ENCODE data around the gene ALMS1. TPM values are rescaled to one million over a fixed set of nuclear protein-coding genes. Genes with fewer than 3 reads are reported as not detected.
"Not testable (repeated sequence)": the region's sequence is repeated elsewhere in the genome, so short reads cannot be mapped to it uniquely, and the experiment has no call there.

ALMS1 gene
- total RNA-seq, 1 donor from 2014 or later: 7.4 TPM

DNA sequence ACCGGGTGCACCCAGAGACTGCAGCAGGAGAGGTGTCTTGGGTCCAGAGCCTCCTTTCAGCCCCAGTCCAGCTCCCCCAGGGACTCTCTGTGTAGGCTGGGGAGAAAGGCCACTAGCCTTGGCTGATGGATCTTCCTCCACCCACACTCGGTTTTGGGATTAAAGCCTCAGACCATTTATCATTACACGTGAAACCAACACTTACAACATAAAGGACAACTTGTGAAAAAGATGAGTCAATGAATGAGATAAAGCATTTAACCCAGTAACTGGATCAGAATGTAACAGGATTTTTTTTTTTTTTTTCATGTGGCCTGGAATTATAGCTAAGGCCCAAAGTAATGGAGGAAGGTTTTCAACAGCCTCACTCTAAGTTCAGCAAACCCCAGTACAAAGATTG lies 224.5 kb downstream of the ALMS1 start:
- DNase-seq (ENCODE audit: low read depth) (no peak), FAIRE-seq (no peak)
- Histone ChIP-seq H3K27me3 (ENCODE audit: control insufficient read depth, insufficient read depth, low read length) (no peaks in the 10 kb centered on the region), H3K4me3 (ENCODE audit: low read depth, low read length) (no peak overlapping the region), H3K36me3 (ENCODE audit: control insufficient read depth, insufficient read depth, low read length) (no peaks in the 10 kb centered on the region)
- TF ChIP-seq, protein P1, sequence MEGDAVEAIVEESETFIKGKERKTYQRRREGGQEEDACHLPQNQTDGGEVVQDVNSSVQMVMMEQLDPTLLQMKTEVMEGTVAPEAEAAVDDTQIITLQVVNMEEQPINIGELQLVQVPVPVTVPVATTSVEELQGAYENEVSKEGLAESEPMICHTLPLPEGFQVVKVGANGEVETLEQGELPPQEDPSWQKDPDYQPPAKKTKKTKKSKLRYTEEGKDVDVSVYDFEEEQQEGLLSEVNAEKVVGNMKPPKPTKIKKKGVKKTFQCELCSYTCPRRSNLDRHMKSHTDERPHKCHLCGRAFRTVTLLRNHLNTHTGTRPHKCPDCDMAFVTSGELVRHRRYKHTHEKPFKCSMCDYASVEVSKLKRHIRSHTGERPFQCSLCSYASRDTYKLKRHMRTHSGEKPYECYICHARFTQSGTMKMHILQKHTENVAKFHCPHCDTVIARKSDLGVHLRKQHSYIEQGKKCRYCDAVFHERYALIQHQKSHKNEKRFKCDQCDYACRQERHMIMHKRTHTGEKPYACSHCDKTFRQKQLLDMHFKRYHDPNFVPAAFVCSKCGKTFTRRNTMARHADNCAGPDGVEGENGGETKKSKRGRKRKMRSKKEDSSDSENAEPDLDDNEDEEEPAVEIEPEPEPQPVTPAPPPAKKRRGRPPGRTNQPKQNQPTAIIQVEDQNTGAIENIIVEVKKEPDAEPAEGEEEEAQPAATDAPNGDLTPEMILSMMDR (IDR thresholded peaks at IDR 0.05; ENCODE audit: insufficient read depth, low read length, severe bottlenecking): no peak

DNA sequence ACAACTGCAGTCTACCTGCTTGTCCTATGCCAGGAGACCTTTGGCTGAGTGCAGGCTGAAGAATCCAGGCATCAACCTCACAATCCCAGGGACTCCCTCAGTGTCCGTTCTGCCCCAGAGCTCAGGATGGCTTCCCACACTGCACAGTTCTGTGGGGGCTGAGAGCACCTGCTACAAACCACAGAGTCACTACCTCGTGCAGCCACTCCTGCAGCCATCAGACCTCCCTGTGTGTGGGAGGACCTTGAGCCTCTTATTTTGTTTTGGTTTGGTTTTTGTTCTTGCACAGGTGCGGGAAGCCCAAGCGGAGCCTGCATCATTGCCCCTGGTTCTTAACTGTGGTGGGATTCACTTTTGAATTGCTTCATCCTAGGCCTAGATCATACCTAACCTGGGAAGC lies 225.6 kb downstream of the ALMS1 start:
- H3K36me3 ChIP-seq (ENCODE audit: control insufficient read depth, insufficient read depth, low read length): no peaks in the 10 kb centered on the region
- TF ChIP-seq, protein P1 (IDR thresholded peaks at IDR 0.05; ENCODE audit: insufficient read depth, low read length, severe bottlenecking): no peak
- FAIRE-seq (no peak), DNase-seq (ENCODE audit: low read depth) (no peak)
- no peaks in the 10 kb centered on the region for H3K27me3 ChIP-seq (ENCODE audit: control insufficient read depth, insufficient read depth, low read length)
- no peak overlapping the region for H3K4me3 ChIP-seq (ENCODE audit: low read depth, low read length)

DNA sequence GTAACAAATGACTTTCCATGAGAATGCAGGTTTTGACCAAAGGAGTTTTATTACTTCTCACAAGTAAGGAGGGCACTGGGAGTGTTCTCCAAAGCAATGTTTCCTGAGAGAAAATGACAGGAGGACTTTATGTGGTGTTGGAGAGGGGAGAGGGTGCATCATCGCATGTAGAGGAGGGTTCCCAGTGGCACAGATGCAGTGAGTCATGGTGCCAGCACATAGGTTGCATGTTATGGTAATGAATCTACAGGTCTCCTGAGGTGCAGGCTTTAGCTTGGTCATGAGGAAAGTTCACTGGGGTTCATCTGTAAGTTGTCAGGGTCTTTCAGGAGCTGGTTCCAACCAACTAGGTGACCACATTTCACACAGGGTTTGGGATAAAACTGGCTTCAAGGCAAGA lies 226.2 kb downstream of the ALMS1 start:
- Histone ChIP-seq H3K27me3 (ENCODE audit: control insufficient read depth, insufficient read depth, low read length) (no peaks in the 10 kb centered on the region), H3K4me3 (ENCODE audit: low read depth, low read length) (no peak overlapping the region), H3K36me3 (ENCODE audit: control insufficient read depth, insufficient read depth, low read length) (no peaks in the 10 kb centered on the region)
- FAIRE-seq: no peak
- TF ChIP-seq, protein P1 (IDR thresholded peaks at IDR 0.05; ENCODE audit: insufficient read depth, low read length, severe bottlenecking): no peak
- DNase-seq (ENCODE audit: low read depth): peak; percentile 72

DNA sequence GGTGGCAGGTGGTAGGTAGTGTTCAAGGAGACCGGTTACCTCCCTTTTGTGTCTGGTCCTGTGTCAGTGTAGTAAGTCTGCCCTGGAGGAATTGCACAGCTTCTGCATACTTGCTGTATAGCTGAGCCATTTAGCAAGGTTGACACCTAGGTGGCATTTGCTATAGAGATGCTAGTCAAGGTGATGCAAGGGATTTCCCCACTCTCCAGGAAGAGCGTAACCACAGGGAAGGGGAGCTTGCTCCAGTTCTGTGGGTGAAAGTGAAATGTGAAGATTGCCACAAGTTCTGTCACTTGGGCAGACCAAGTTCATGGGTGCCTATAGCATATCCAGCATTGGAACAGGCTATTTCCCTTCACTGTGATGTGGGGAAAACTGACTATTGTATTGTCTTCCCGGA lies 228.5 kb downstream of the ALMS1 start:
- H3K36me3 ChIP-seq (ENCODE audit: control insufficient read depth, insufficient read depth, low read length): no peaks in the 10 kb centered on the region
- TF ChIP-seq, protein P1 (IDR thresholded peaks at IDR 0.05; ENCODE audit: insufficient read depth, low read length, severe bottlenecking): no peak
- H3K4me3 ChIP-seq (ENCODE audit: low read depth, low read length): no peak overlapping the region
- H3K27me3 ChIP-seq (ENCODE audit: control insufficient read depth, insufficient read depth, low read length): no peaks in the 10 kb centered on the region
- FAIRE-seq: no peak
- no peak for DNase-seq (ENCODE audit: low read depth)

DNA sequence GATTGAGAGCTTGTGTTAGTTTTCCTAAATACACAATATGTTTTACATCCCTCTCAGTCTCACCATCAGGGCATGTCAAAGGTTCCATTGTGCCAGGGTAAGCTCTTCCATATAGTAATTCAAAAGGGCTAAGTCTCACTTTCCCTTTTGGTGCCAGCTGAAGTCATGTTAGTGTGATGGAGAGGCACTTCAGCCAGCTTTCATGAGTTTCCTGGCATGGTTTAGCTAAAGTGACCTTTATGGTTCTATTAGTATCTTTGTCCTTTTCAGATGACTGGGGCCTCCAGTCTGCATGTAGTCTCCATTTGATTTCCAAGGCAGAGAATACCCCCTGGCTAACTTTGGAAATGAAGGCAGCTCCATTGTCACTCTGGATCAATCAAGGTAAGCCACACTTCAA lies 229.4 kb downstream of the ALMS1 start:
- TF ChIP-seq, protein P1 (IDR thresholded peaks at IDR 0.05; ENCODE audit: insufficient read depth, low read length, severe bottlenecking): no peak
- FAIRE-seq: no peak
- no peaks in the 10 kb centered on the region for H3K27me3 ChIP-seq (ENCODE audit: control insufficient read depth, insufficient read depth, low read length)
- no peak for DNase-seq (ENCODE audit: low read depth)
- H3K36me3 ChIP-seq (ENCODE audit: control insufficient read depth, insufficient read depth, low read length): no peaks in the 10 kb centered on the region
- no peak overlapping the region for H3K4me3 ChIP-seq (ENCODE audit: low read depth, low read length)

DNA sequence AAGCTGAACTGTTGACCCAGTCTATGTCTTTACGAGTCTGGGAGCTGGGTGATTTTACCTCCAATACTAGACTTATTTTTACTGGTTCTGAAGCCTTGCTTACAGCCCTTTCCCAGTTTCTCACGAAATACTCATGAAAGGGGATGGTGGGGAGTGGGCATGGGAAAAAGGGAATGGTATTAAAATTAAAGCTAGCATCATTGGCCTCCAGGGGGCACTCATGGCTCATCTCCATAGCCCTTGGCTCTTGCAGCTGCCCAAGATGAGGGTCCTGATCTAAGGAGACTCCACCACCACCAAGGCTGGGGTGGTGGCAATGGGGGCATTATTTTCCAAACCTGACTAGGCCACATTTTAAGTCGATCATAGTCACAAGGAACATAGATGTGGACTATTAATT lies 234.3 kb downstream of the ALMS1 start:
- FAIRE-seq; DNase-seq (ENCODE audit: low read depth); H3K36me3 ChIP-seq (ENCODE audit: control insufficient read depth, insufficient read depth, low read length); H3K27me3 ChIP-seq (ENCODE audit: control insufficient read depth, insufficient read depth, low read length); H3K4me3 ChIP-seq (ENCODE audit: low read depth, low read length): not testable (repeated sequence)
- TF ChIP-seq, protein P1 (IDR thresholded peaks at IDR 0.05; ENCODE audit: insufficient read depth, low read length, severe bottlenecking): peak; percentile 28

DNA sequence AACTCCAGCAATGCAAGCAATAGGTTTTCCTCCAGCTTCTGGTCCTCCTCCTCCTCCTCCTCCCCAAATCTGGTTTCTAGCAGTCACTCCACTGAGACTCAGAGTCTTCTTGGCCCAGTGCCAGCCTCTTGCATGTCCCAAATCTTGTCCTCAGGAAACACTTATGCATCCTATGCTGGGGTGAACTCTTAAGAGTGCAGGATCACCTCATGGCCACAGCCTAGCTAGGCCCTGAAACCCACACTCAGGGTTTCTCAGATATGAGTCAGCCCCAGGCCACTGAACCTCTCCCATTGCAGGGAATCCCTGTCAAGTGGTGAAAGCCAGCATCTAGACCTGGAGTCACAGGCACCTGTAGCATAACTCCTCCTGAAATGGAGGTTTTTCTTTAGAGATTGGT lies 238.4 kb downstream of the ALMS1 start:
- not testable (repeated sequence) for FAIRE-seq; H3K36me3 ChIP-seq (ENCODE audit: control insufficient read depth, insufficient read depth, low read length); H3K4me3 ChIP-seq (ENCODE audit: low read depth, low read length); DNase-seq (ENCODE audit: low read depth); H3K27me3 ChIP-seq (ENCODE audit: control insufficient read depth, insufficient read depth, low read length)

DNA sequence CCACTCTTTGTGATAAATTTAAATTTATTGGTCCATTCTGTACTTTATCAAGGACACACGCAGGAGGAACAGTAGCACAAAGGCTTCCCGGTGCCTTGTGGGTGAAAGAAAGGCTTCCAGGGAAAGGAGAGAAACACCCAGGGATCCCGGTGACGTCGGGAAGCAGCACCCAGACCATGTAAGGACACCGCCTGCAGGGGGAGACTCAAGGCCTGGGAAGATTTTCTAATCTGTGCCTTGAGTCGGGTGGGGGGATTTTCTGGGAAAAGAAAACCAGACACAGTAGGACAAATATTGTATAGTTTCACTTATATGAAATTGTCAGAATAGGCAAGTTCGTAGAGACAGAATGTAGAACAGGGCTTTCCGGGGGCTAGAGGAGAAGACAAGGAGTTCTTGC lies 239.0 kb downstream of the ALMS1 start:
- H3K36me3 ChIP-seq (ENCODE audit: control insufficient read depth, insufficient read depth, low read length); DNase-seq (ENCODE audit: low read depth); H3K4me3 ChIP-seq (ENCODE audit: low read depth, low read length); FAIRE-seq; H3K27me3 ChIP-seq (ENCODE audit: control insufficient read depth, insufficient read depth, low read length): not testable (repeated sequence)

DNA sequence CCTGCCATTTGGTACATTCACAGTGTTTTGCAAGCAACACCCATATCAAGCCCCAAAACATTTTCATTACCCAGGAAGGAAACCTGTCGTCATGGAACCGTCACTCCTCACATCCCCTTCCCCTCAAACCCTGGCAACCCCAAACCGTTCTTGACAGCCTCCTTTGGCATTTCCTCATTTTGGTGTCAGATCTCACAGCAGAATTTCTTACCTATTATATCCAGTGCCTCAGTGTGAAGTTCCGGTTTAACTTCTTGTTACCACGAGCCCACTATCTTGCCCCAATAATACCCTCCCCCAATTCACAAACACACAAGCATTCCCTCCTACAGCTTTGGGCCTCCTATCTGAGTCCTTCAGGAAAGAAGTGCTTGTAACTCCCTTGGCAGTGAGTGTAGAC lies 240.6 kb downstream of the ALMS1 start:
- not testable (repeated sequence) for H3K36me3 ChIP-seq (ENCODE audit: control insufficient read depth, insufficient read depth, low read length); FAIRE-seq; H3K4me3 ChIP-seq (ENCODE audit: low read depth, low read length); DNase-seq (ENCODE audit: low read depth); H3K27me3 ChIP-seq (ENCODE audit: control insufficient read depth, insufficient read depth, low read length)

Measured in bronchial epithelial cell (primary cell).